Astrocyte of the spinal cord (primary cell): Measurements from ENCODE around the gene NAT10.

Source experiments
- DNase-seq: peaks from one replicate; pipeline ENCODE4 v3.0.0; 2011; ENCODE audit warnings: low read depth, low spot score
- H3K4me3 ChIP-seq: 2 replicates; pipeline ENCODE4 v1.5.1; 2011; ENCODE audit warnings: low read depth, mild to moderate bottlenecking, low read length, moderate library complexity
- CTCF ChIP-seq: IDR thresholded peaks from 2 replicates; pipeline ENCODE4 v1.5.1; 2012; ENCODE audit warnings: low read depth, mild to moderate bottlenecking, low read length, inconsistent platforms
- in situ Hi-C: cut with HindIII; loops from 2 replicates; pipeline ENCODE4 v1.10.0; 2017; ENCODE audit warnings: low sequenced_read_pairs

NAT10 gene

GRCh38 chr11:34160049-34160721 is 54.8 kb downstream of the NAT10 start:
- in situ Hi-C loops, result no loop called here
- H3K4me3 ChIP-seq, result no peak overlapping the region
- peak; percentile 68 for DNase-seq
- no peak for TF ChIP-seq CTCF

GRCh38 chr11:34160791-34161190 is 55.4 kb downstream of the NAT10 start:
- in situ Hi-C loops, result no loop called here
- no peak for TF ChIP-seq CTCF
- no peak overlapping the region for H3K4me3 ChIP-seq
- no peak for DNase-seq

GRCh38 chr11:34161361-34161760 is 55.9 kb downstream of the NAT10 start:
- H3K4me3 ChIP-seq, result no peak overlapping the region
- in situ Hi-C loops, result no loop called here
- TF ChIP-seq CTCF, result no peak
- no peak for DNase-seq

- TF ChIP-seq CTCF, result no peak
- no peak for DNase-seq
- in situ Hi-C loops, result no loop called here
- H3K4me3 ChIP-seq, result no peak overlapping the region
Observed at GRCh38 chr11:34161812-34162492, 56.5 kb downstream of the NAT10 start.

- in situ Hi-C loops, result no loop called here
- DNase-seq, result no peak
- H3K4me3 ChIP-seq, result no peak overlapping the region
- TF ChIP-seq CTCF, result no peak
Observed at GRCh38 chr11:34162493-34162820, 57.0 kb downstream of the NAT10 start.

- in situ Hi-C loops, result no loop called here
- no peak for TF ChIP-seq CTCF
- no peak overlapping the region for H3K4me3 ChIP-seq
- DNase-seq, result no peak
Observed at GRCh38 chr11:34162856-34163255, 57.4 kb downstream of the NAT10 start.
